Right kidney (tissue), 9 donors: ENCODE data around the gene MORF4L2.
A peak's percentile ranks its signal among the peaks of the same experiment; 100 is the strongest.

Experiments used
- DNase-seq: peaks from one replicate; pipeline ENCODE4 v3.0.0-alpha.2; 2016
- long read RNA-seq, 8 donors: transcript quantifications; one replicate each; lab custom pipeline, GENCODE V29; 2026

The MORF4L2 gene, protein sequence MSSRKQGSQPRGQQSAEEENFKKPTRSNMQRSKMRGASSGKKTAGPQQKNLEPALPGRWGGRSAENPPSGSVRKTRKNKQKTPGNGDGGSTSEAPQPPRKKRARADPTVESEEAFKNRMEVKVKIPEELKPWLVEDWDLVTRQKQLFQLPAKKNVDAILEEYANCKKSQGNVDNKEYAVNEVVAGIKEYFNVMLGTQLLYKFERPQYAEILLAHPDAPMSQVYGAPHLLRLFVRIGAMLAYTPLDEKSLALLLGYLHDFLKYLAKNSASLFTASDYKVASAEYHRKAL
- long read RNA-seq, donor 1, transcript MORF4L2-201 (4 exons, 1,824 nt), result minor isoform, 17 of 134 reads
- long read RNA-seq, donor 1, transcript MORF4L2-203 (4 exons, 1,983 nt), result minor isoform, 32 of 134 reads
- long read RNA-seq, donor 1, transcript MORF4L2-206 (4 exons, 1,965 nt), result minor isoform, 16 of 134 reads
- long read RNA-seq, donor 1, transcript MORF4L2-215 (4 exons, 451 nt), result major isoform, 45 of 134 reads
- long read RNA-seq, donor 1, partial matches to known transcripts, result 5 of 134 reads
- long read RNA-seq, donor 1, other reads (novel, unspliced or antisense), result 5 of 134 reads
- long read RNA-seq, donor 2, transcript MORF4L2-203 (4 exons, 1,983 nt), result minor isoform, 11 of 50 reads
- long read RNA-seq, donor 2, transcript MORF4L2-201 (4 exons, 1,824 nt), result minor isoform, 8 of 50 reads
- long read RNA-seq, donor 2, transcript MORF4L2-206 (4 exons, 1,965 nt), result minor isoform, 5 of 50 reads
- long read RNA-seq, donor 2, transcript MORF4L2-215 (4 exons, 451 nt), result major isoform, 23 of 50 reads
- long read RNA-seq, donor 2, partial matches to known transcripts, result 0 of 50 reads
- long read RNA-seq, donor 2, other reads (novel, unspliced or antisense), result 0 of 50 reads
- long read RNA-seq, donor 3, transcript MORF4L2-203 (4 exons, 1,983 nt), result minor isoform, 9 of 49 reads
- long read RNA-seq, donor 3, transcript MORF4L2-215 (4 exons, 451 nt), result major isoform, 23 of 49 reads
- long read RNA-seq, donor 3, transcript MORF4L2-201 (4 exons, 1,824 nt), result minor isoform, 9 of 49 reads
- long read RNA-seq, donor 3, partial matches to known transcripts, result 0 of 49 reads
- long read RNA-seq, donor 3, other reads (novel, unspliced or antisense), result 0 of 49 reads
- long read RNA-seq, donor 4, transcript MORF4L2-206 (4 exons, 1,965 nt), result minor isoform, 6 of 100 reads
- long read RNA-seq, donor 4, transcript MORF4L2-203 (4 exons, 1,983 nt), result minor isoform, 24 of 100 reads
- long read RNA-seq, donor 4, transcript MORF4L2-215 (4 exons, 451 nt), result major isoform, 44 of 100 reads
- long read RNA-seq, donor 4, transcript MORF4L2-201 (4 exons, 1,824 nt), result minor isoform, 9 of 100 reads
- long read RNA-seq, donor 4, partial matches to known transcripts, result 6 of 100 reads
- long read RNA-seq, donor 4, other reads (novel, unspliced or antisense), result 0 of 100 reads
- long read RNA-seq, donor 5, transcript MORF4L2-206 (4 exons, 1,965 nt), result minor isoform, 11 of 114 reads
- long read RNA-seq, donor 5, transcript MORF4L2-215 (4 exons, 451 nt), result major isoform, 44 of 114 reads
- long read RNA-seq, donor 5, transcript MORF4L2-203 (4 exons, 1,983 nt), result minor isoform, 16 of 114 reads
- long read RNA-seq, donor 5, transcript MORF4L2-201 (4 exons, 1,824 nt), result minor isoform, 16 of 114 reads
- long read RNA-seq, donor 5, partial matches to known transcripts, result 6 of 114 reads
- long read RNA-seq, donor 5, other reads (novel, unspliced or antisense), result 5 of 114 reads
- long read RNA-seq, donor 6, transcript MORF4L2-215 (4 exons, 451 nt), result major isoform, 16 of 39 reads
- long read RNA-seq, donor 6, transcript MORF4L2-203 (4 exons, 1,983 nt), result minor isoform, 13 of 39 reads
- long read RNA-seq, donor 6, transcript MORF4L2-206 (4 exons, 1,965 nt), result minor isoform, 5 of 39 reads
- long read RNA-seq, donor 6, partial matches to known transcripts, result 0 of 39 reads
- long read RNA-seq, donor 6, other reads (novel, unspliced or antisense), result 0 of 39 reads
- long read RNA-seq, donor 7, transcript MORF4L2-215 (4 exons, 451 nt), result major isoform, 46 of 117 reads
- long read RNA-seq, donor 7, transcript MORF4L2-203 (4 exons, 1,983 nt), result minor isoform, 26 of 117 reads
- long read RNA-seq, donor 7, transcript MORF4L2-201 (4 exons, 1,824 nt), result minor isoform, 14 of 117 reads
- long read RNA-seq, donor 7, transcript MORF4L2-206 (4 exons, 1,965 nt), result minor isoform, 7 of 117 reads
- long read RNA-seq, donor 7, partial matches to known transcripts, result 6 of 117 reads
- long read RNA-seq, donor 7, other reads (novel, unspliced or antisense), result 7 of 117 reads
- long read RNA-seq, donor 8, transcript MORF4L2-203 (4 exons, 1,983 nt), result minor isoform, 16 of 96 reads
- long read RNA-seq, donor 8, transcript MORF4L2-206 (4 exons, 1,965 nt), result minor isoform, 10 of 96 reads
- long read RNA-seq, donor 8, transcript MORF4L2-201 (4 exons, 1,824 nt), result minor isoform, 23 of 96 reads
- long read RNA-seq, donor 8, transcript MORF4L2-215 (4 exons, 451 nt), result major isoform, 38 of 96 reads
- long read RNA-seq, donor 8, partial matches to known transcripts, result 0 of 96 reads
- long read RNA-seq, donor 8, other reads (novel, unspliced or antisense), result 0 of 96 reads

DNA sequence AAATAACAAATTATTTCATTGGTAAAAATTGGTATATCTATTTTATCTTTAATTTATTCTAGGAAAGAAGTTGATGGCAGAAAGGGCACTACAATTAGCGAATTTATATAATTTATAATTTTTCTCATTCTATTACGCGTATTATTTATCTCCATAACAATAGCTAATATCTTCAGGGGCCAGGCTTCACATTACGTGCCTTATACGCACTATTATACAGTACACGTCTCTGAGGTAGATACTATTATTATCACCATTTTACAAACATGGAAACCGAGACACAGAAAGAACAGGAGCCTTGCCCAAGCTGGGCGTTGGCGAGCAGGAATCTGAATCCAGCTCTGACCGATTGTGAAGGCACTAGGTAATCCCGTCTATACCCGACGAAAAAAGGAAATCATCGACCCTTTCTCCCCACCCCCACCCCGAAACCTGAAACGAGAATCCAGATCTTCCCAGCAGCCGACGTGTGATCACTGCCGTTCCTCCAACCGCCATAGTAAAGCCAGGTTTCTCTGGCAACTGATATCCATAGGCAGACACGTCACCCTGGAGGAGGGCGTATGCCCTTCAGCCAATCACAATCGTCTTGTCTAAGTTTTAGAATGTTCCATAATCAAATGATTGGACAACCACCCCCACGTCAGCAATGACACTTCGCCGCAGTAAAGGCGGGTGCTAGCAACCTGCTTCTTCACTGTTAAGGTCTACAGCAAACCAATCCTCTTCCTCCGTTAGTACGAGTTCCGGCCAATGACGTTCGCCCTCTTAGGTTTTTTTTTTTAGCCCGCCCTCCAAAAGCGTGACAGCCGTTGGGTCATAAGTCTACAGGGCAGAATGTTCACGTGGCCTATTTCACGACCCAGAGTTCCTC lies at the start of gene MORF4L2:
TSS of gene MORF4L2 (minus strand) at position 501 of the 874 bp plus-strand sequence. CDS start 9,672 bp downstream, outside the sequence.
- peak; percentile 76 for DNase-seq

DNA sequence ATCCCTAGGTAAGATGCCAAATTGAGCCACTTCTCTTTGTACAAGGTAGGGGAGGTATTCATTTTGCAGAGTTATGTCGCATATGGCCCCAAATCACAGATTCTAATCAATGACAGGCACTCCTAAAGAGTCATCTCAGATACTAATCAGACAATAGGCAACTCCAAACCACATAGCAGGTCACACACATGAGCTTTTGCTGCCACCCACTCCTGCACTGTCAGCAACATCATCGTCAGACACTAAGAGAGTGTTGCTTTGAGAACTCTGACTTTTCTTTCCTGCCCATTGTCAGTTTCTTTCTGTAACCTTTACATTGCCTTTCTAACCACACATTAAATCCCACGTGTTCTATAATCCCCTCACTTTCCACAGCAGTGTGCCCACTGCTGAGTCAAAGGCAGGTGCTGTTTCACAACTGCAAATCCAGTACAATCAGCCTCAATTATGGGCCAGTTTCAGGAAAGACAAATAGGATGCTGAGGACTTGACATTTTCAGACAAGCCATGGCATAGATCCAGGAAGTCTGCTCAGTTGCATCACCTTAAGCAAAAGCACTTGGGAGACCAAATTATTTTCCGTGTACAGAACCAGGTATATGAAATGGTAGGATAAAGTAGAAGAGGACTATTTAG lies 47.7 kb upstream of the MORF4L2 start:
- DNase-seq, result no peak

DNA sequence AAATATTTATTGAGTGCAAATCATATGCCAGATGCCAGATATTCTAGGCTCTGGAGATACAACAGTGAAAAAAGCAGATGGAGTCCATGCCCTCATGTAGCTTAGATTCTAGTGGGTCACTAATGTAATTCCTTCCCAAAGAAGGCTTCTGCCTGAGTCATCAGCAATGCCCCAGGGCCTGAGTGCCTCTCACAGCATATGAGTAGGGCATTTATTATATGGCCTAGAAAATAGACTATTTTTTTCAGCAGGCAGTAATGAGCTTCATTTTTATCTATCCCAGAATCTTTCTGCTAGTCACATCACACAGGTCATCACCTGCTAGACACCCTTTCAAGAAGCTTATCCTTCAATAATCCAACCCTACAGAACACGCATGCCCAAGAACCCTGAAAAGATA lies 46.5 kb upstream of the MORF4L2 start:
- DNase-seq, result no peak

DNA sequence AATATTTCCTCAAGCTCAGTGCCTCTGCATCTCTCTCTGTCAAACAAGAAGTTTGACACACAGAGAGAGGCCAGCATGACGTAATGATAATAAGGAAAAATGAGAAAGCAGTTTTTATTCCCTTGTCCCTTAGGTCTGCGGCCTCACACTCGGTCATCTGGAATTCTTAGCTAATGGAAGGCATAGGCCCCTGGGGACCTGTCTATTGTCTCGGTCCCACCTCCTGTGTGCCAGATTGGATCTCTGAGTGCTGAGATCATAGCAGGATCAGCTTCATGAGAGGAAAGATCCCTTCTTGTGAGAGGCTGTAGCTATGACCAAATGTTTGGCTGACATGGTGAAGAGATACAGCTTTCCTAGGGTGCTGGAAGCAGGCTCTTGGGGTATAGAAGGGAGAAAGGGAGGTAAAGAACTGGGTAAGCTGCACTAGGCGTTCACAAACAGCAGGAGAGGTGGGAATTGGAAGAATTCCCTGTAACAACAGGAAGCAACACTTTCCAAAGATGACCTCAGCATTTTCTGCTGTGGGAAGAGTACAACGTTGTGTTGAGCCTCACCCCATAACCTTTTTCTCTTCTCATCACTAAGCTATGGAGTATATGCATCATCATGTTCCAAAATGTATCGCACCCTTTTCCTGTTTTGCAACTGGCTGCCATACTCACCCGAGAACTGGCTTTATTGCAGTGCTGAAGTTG lies 44.4 kb upstream of the MORF4L2 start:
- DNase-seq, result no peak

DNA sequence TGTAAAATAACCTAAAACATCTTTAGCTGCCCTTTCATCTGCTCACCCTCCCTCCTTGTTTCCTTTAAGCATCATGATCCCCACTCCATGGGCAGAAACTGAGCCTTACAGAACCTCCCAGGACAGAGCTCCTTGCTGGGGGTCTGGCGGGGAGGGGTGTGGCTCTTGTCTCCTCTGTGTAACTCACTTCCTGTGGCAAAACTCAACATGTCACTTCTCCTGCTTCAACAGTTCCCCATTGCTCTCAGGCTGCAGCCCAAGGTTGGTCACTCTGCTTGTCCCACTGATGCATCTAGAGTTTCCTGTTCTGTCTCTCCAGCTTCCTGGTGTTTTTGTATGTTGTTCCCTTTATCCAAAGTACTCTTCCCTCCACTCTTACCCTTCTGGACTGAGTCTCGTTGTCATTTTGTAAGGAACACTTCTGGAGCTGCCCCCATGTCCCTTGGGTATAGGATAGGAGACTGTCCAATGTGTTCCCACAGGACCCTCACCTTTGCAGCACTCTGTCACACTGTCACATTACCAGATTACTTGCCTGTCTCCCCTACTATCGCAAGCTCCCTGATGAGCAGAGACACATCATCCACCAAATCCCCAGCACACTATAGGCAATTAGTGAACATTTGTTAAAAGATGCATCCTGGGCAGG lies 43.8 kb upstream of the MORF4L2 start:
- DNase-seq, result no peak

DNA sequence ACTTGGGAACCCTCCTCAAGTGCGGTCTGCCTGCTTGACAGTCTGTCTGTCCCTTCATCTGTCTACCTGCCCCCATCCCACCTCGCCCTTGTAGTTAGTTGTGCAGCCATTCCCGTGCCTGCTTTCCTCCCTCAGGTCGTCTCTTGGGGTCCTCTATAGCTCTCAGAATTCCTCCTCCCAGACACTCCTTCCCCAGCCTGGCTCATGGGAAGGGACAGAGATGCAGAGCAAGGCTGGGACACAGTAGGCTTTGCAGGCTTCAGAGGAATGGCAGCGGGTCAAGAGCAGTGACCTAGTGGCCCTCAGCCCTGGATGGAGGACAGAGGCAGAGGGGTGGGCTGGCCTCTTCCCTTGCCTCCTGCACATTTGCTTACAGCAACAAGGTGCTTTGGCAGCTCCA lies 42.5 kb upstream of the MORF4L2 start:
- DNase-seq, result no peak

DNA sequence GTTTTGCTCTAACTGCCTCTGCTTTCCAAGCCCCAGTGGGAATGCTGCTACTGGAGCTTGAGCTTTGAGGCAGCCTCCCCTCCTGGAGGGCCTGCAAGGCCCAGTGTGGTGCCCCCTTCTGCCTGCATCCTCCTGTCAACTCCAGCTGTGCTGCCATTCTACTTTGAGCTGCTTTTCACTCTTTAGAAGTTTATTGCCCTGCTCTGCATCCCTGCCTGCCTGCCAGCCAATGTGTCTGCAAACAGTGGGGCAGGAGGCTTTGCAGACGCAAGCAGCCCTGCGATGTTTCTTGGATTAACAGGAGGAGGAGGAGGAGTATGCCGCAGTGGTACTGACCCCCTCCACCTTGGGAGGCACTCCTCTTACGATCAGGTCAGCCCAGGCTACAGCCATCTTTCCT lies 40.6 kb upstream of the MORF4L2 start:
- no peak for DNase-seq

DNA sequence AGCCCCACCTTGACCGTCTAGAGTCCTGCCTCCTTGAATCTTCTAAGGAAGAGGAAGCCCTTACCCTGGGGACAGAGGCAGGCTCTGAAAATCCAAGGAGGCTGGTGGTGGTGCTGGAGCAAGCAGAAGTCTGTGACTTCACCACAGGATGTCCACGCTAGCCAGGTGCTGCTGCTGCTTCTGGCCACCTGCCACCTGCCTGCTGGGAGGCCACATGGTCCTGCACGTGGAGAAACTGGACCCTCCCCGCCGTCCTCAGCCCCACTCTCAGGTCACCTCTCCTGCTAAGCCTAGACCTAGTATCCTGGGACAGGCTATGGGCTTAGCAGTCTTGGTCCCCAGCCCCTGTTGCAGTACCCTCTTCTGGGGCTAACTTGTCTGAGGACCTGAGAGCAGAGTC lies 40.0 kb upstream of the MORF4L2 start:
- DNase-seq, result no peak

DNA sequence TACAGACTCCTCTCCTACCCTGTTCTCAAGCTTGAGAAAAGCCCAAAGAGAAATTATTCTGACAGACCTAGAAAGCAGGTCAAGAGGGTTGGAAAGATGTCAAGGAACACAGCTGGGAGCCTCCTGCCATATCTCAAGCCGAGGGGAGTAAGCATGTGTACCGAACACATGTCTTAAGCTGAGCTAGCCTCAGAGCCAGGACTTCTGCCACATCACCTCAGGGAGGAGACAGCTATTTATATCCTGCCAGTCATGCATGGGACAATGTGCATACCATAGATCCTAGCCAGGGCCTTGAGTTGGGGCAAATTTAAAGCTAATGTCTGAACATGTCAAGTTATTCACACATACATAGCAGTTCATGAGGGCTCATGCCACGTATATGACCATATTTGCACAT lies 36.0 kb upstream of the MORF4L2 start:
- DNase-seq, result no peak

DNA sequence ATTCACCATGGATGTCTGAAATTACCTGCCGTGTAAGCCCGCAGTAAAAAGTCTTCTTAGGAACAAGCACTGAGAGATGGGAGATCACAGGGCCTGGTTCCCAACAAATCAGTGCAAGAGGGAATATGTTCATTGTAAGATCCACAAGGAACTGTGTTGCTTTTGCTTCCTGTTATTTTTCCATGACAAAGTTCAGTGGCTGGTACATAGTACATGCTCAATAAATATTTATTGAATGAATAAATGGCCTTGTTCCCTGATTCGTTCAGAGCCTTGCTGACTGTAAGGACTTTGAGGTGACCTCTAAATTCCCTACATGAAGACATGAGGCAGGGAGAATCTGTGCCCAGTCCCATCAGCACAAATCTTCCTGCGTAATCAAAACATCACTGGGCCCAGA lies 31.6 kb upstream of the MORF4L2 start:
- DNase-seq, result no peak

DNA sequence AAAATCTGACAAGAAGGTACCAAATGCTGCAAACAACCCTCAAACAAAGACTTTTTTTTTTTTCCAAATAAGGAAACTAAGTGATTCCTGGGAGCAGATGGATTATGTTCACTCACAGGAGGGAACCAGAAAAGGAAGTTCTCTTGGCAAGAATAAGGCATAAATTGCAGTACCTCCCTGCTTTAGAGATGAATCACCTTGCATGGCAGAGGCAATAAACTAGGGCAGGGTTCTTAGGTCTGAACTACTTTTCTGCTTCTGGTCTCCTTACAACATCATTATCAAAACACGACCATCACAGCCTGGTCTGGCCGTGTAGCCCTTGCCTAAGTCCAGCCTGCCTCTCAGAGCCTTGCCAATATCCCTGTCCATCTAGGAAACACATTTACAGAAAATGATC lies 30.5 kb upstream of the MORF4L2 start:
- no peak for DNase-seq

DNA sequence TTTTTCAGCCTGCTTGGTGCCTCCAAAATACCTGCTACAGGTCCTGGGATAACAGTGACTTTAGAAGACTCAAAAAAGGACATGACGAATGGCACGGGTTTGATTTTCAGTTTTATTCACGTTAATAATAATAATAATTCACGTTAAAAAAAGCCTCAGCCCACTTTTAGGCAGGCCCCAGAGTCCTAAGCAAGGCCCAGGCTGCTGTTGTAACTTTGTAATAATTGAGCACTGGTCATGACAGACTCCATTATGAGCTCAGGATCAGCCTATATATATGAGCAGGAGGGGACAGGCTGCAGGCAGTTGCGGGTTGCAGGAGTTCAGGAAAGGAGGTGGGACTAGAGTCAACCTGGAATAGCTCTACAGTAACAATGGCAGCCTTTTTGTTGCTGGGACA lies 24.1 kb upstream of the MORF4L2 start, which contains the start of gene TMEM31:
TSS of gene TMEM31 (plus strand) at position 301 of the 400 bp plus-strand sequence. CDS start 1,350 bp downstream, outside the sequence.
- DNase-seq, result no peak

DNA sequence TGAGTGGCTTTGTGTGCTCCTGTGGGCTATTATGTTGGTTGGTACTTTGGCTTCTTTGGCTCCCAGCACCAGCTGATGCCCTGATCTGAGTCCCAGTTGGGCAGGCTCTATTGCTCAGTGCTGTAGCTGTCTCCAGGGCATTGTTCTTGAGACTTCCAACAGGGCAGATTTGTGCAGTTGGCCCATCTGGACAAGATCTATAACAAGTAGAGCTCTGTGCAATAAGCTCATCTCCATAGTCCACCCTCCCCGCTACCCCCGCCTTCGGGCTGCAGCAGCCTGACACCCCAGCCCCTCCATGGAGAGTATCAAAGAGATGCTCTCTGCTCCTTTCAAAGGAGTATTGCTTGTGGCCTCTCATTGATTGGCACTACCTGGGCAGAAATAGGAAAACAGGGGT lies 18.4 kb upstream of the MORF4L2 start:
- no peak for DNase-seq

DNA sequence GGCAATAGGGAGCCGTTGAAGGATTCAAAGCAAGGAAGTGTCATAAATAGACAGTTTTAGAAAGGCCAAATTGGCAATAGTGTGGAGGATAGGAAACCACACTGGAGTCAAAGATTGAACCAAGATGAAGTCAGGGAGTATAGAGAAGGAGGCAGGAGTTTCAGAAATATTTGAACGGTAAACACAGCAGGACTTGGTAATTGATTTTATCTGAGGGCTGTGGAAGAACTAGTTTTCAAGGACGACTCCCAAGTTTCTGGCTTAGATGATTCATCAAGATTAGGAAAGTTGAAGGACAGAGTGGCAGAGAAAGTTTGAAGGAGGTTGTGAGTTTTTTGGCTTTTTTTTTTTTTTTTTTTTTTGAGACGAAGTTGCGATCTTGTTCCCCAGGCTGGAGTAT lies 12.7 kb upstream of the MORF4L2 start:
- DNase-seq, result no peak

DNA sequence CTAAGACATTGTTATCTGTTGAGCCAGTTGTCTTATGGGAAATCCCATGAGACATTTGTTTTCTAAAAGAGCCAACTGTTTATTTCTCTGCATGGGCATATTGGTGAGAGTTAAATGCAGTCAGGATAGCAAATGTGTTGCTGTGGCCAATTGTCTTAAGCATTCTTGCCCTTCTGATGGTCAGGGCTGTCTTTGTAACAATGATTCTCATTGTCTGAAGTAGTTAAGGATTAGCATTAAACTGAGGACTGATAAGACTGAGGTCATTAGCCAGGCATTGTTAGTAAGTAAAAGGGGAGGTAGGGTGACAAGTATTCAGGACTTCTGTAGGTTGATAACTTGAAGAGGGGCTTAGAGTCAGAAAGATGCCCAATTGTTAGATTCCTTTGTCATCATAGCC lies 11.2 kb upstream of the MORF4L2 start:
- DNase-seq, result no peak

DNA sequence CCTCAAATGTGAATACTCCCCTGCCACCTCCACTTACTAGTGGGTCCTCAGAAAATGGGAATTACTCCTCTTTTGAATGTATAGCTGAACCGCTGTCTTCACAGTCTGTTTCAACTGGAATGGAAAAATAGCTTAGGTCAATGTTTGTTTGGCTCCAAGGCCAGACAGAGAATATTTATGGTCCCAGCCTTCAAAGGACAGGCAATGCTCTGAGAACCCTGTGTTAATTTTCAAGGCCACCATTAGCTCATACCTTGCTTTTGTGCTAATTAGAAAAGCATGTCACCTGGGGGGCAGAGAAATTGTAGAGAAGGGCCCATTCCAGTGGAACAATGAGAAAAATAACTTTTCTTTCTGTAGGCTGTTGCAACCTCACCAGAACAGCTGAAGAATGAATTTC lies 4.6 kb upstream of the MORF4L2 start:
- DNase-seq, result no peak

DNA sequence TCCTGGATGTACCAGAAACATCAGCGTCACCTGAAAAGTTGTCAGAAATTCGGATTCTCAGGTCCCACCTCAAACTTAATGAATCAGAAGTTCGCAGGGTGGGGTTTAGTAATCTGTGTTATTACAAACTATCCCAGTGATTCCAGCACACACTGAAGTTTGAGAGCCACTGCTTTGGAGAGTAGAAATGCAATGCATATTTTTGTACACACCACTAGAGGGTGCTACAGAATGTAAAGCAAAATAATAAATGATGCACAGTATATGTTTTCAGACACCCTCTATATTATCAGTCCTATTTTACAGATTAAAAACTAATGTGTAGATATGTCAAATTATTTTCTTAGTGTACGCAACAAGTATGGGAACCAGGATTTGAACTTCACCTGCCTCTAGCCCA lies 2.4 kb upstream of the MORF4L2 start:
- no peak for DNase-seq
